HFF-Myc (cell line): Measurements from ENCODE around the gene PPP1R36.
A peak's percentile ranks its signal among the peaks of the same experiment; 100 is the strongest.

Experiments used
- DNase-seq: peaks from one replicate; pipeline ENCODE4 v3.0.0-alpha.2; 2011; ENCODE audit warnings: low read depth; ENCODE audit errors: extremely low read depth
- H3K4me3 ChIP-seq: replicated peaks from 2 replicates; pipeline ENCODE4 v1.5.1; 2011; ENCODE audit warnings: low read depth, mild to moderate bottlenecking, control low read depth, low read length
- TF ChIP-seq, protein P1 (sequence below): IDR thresholded peaks from 2 replicates; pipeline ENCODE4 v1.5.1; 2012; ENCODE audit warnings: mild to moderate bottlenecking, low read depth, low read length, control low read depth; ENCODE audit errors: missing control alignments

PPP1R36 gene

DNA sequence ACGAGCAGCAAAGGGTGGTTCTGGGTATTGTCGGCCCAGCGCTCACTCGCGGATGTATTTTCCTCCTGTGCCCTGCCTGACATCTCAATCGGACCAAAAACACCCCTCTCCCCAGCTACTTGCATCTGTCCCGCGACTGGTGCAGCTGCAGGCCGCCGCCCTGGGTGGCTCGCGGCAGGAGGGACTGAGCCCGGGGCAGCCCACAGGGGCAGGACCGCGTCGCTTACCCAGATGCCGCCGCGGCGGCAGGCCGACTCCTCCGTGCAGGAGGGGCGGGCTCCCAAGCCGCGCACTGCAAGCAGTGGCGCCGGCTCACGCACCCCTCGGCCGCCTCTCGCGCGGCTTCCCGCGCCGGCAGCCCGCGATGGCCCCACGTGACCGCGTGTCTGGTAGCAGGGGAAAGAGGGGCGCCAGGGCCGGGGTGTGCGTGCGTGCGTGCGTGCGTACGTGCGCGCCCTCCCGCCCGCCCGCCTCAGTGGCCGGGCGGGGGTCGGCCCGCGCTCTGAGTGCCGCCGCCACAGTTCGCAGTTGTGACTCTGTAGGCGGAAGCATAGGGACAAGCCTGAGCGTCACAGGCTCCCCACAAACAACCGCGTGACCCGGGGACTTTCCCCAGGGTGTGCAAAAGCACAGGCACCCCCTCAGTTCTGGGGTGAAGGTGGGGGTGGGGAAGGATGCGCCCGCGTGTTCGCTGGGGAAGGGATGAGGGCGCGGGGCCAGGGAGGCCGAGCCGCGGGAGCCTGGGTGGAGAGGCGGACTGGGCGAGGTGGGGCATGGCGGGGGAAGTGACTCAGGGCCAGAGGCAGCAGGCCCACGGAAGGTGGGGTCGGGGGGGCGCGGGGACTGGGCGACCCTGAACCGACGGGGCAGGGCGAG, 46.1 kb upstream of the PPP1R36 start, which contains the start of gene ZBTB25:
Gene ZBTB25, minus strand, starts transcription at position 405 of the 876 bp plus-strand sequence. CDS start 13,305 bp downstream, outside the sequence.
- H3K4me3 ChIP-seq, result peak within 1 kb of the TSS; percentile 84
- DNase-seq, result no peak
- TF ChIP-seq, protein P1, sequence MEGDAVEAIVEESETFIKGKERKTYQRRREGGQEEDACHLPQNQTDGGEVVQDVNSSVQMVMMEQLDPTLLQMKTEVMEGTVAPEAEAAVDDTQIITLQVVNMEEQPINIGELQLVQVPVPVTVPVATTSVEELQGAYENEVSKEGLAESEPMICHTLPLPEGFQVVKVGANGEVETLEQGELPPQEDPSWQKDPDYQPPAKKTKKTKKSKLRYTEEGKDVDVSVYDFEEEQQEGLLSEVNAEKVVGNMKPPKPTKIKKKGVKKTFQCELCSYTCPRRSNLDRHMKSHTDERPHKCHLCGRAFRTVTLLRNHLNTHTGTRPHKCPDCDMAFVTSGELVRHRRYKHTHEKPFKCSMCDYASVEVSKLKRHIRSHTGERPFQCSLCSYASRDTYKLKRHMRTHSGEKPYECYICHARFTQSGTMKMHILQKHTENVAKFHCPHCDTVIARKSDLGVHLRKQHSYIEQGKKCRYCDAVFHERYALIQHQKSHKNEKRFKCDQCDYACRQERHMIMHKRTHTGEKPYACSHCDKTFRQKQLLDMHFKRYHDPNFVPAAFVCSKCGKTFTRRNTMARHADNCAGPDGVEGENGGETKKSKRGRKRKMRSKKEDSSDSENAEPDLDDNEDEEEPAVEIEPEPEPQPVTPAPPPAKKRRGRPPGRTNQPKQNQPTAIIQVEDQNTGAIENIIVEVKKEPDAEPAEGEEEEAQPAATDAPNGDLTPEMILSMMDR, result no peak

DNA sequence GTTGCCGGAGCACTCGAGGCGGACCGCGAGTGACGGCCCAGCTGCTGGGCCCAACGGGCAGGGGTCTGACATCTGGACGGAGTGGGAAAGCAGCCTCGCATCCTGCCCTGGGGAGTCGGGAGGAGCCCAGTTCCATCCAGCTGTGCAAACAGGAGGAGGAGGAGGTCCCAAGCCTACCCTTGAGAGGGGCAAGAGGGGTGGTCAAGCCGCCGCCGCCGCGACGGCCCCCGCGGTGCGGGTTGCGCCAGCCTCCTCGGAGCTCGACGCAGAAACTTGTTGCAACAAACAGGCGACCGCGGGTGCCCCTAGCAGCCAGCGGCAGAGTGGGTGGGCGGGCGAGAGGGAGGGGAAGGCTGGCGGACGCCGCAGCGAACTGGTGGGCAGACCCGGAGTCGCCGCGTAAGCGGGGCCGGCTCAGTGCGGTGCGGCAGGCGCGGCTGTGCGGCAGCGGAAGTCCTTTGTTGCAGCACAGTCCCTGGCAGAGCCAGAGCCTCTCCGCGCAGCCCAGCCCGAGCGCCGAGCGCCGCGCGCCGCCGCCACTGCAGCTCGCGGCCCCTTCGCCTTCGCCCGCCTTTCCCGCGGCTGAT, 45.4 kb upstream of the PPP1R36 start, which contains the start of gene ZBTB1:
Gene ZBTB1, plus strand, starts transcription at position 461 of the 587 bp plus-strand sequence. CDS start 16,735 bp downstream, outside the sequence.
- H3K4me3 ChIP-seq, result peak within 1 kb of the TSS; percentile 84
- TF ChIP-seq, protein P1, result no peak
- DNase-seq, result peak; percentile 52

DNA sequence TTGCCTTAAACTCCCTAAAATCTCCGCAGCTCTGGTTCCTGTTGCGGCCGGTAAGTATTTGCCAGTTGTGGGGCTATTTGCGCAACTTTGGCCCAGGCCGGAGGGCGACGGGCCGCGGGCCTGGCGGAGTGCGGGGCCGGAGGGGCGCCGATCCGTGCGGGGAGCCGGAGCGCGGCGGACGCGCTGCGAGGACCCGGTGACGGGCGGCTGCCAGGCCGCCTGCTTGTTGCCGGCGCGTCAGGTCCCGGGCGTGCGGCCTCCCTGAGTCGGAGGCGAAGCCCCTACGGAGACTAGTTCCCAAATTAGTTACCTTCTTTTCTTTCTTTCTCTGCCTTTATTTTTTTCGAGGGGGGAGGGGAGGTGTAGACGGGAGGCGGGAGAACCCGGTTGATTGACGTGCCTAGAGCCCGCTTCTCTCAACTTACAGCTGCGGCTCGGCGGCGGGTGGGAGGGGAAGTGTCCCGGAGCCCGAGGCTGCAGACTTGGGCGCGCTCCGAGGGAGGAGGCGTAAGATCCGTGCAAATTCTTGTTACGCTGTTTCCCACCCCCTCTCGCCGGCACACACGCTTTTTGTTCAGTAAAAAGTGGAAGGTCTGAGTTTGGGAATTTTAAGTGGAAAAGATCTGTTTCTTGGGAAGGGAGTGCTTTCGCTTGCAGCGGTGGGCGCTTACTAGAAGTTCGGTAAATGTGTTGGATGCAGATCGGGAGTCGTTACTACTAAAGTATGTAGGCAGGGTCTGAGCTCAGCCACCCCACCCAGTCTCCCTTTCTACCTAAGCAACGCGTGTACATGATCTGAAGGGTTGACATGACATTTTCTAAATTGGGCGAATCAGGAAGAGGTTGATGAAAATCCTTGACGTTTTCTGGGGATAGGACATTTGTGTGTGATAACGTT, 44.6 kb upstream of the PPP1R36 start:
- DNase-seq, result no peak
- TF ChIP-seq, protein P1, result no peak
- peak overlapping the region; percentile 84 for H3K4me3 ChIP-seq

DNA sequence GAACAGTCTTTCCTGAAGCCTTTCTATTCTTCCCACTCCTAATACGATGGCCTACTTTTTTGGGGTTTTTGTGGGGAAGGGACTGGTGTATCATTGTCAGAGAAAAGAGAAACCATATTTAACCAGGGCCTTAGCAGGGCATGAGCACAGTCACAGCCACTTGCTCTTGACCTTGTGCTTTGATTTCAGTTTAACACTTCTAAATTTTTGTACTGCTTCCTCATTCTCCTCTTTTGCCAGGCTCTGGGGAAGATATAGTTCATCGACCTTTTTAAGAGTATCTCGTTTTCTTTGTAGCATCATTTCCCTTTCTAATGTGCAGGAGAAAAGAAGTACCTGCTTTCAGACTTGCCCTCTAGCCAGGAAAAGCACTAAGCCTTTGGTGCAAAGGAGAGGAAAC, 43.0 kb upstream of the PPP1R36 start:
- peak overlapping the region; percentile 84 for H3K4me3 ChIP-seq
- no peak for DNase-seq
- TF ChIP-seq, protein P1, result no peak

DNA sequence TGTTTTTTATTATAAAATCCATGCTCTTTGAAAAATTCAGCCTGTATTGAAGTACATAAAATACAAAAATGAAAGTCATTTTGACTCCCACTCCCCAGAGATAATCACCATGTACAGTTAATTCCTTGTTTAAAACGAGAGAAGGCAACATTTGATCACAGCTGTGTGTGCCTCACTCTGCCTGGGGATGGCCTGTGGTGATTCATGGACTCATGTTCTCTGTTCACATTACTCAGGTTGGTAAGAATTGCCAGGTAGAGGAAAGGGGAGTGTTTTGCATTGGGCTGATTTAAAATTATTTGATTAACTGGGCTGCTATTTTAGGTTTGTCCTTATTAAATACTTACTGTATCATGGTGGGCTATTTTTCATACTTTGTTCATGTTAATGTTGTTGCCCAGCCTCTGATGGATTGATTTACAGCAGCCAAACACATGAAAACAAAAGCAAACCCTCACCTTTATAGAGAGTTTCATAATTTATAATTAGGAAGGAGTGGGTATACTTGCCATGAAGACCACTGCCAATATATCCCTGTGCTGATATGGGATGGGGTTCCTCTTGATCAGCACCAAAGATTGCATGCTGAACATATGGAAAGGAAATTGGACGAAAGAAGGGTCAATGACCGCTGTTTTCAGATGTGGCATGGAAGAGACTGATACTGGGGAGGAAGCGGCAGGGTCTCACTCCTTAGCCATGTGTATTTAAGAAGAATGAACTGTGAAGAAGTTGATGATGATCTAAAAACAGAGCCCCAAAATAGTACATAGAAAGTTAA, 42.2 kb upstream of the PPP1R36 start:
- 0 out of 2 replicates have a peak overlapping the region, but pooled peaks have one; percentile 9 for H3K4me3 ChIP-seq
- DNase-seq, result no peak
- TF ChIP-seq, protein P1, result no peak
